GM18508 (cell line): Measurements from ENCODE around the gene FHOD1.

ENCODE experiments used
- ATAC-seq: cut with Tn5 transposase; IDR thresholded peaks from one replicate; pipeline ENCODE4 v1.9.1; 2021; ENCODE audit warnings: moderate number of reproducible peaks; ENCODE audit not compliant: insufficient read depth, unreplicated experiment

Gene FHOD1

GRCh38 chr16:67180166-67180565 is 67.1 kb downstream of the FHOD1 start:
- no peak for ATAC-seq

GRCh38 chr16:67179421-67180080 is 67.7 kb downstream of the FHOD1 start:
- no peak for ATAC-seq
